Gastrocnemius medialis (tissue), 4 donors: ENCODE data around the gene GNB1L. TPM values are rescaled to one million over a fixed set of nuclear protein-coding genes. Genes with fewer than 3 reads are reported as not detected.

ENCODE experiments used
- ATAC-seq, 2 donors: fragments of 150-250 bp; one replicate each; pipeline ENCODE4 v1.9.1; 2016
- DNase-seq, 2 donors: peaks; one replicate each; pipeline ENCODE4 v3.0.0-alpha.2; 2019
- H3K27ac ChIP-seq, 4 donors: fragments of 200-600 bp; sonication (generic); 1 replicate in 1 of 4; 2 replicates in 3 of 4; pipeline ENCODE4 v1.5.1; 2016 to 2018; ENCODE audit warnings: mild to moderate bottlenecking in 2 of 4, moderate library complexity in 1 of 4
- H3K27me3 ChIP-seq, 3 donors: fragments of 200-600 bp; sonication (generic) in 2 of 3; 1 replicate in 1 of 3; 2 replicates in 2 of 3; pipeline versions ENCODE4 v1.5.1 to v1.6.0; 2016 to 2019; ENCODE audit warnings: mild to moderate bottlenecking in 1 of 3, moderate library complexity in 1 of 3
- H3K36me3 ChIP-seq, 2 donors: fragments of 200-600 bp; sonication (generic) in 1 of 2; one replicate each; pipeline ENCODE4 v1.5.1; 2017 to 2018
- H3K4me1 ChIP-seq, 2 donors: fragments of 200-600 bp; sonication (generic) in 1 of 2; one replicate each; pipeline ENCODE4 v1.5.1; 2016 to 2017; ENCODE audit warnings: mild to moderate bottlenecking in 2 of 2
- H3K4me3 ChIP-seq, 4 donors: fragments of 200-600 bp; sonication (generic) in 3 of 4; 1 replicate in 1 of 4; 2 replicates in 3 of 4; pipeline ENCODE4 v1.5.1; 2016 to 2019; ENCODE audit warnings: mild to moderate bottlenecking in 2 of 4
- H3K9me3 ChIP-seq, 3 donors: fragments of 200-600 bp; sonication (generic) in 2 of 3; 1 replicate in 1 of 3; 2 replicates in 2 of 3; pipeline ENCODE4 v1.5.1; 2016 to 2019
- POLR2A ChIP-seq, 2 donors: fragments of 450-650 bp; IDR thresholded peaks; one replicate each; pipeline ENCODE4 v1.6.1; 2017; ENCODE audit warnings: antibody characterized with exemption in 2 of 2, mild to moderate bottlenecking in 2 of 2, moderate library complexity in 2 of 2
- in situ Hi-C, 4 donors: fragments of 200-750 bp; cut with MboI; loops; one replicate each; pipeline versions ENCODE4 v1.15.0 to v1.8.0; 2017; ENCODE audit warnings: low sequenced_read_pairs in 4 of 4
- intact Hi-C: fragments of 100-400 bp; cut with DNase I; formaldehyde crosslinking; loops from one replicate; pipeline ENCODE4 v1.15.1; 2023; ENCODE audit warnings: low total_unique reads
- total RNA-seq, 4 donors: library from RNA; depleted of rRNA; stranded (reverse); fragments of >200 nt; gene quantifications; one replicate each; pipeline versions ENCODE4 v1.1.0 to v1.2.3, GENCODE V29; 2016
- TF ChIP-seq, protein P1 (sequence below), 5 experiments: fragments of 450-650 bp in 3 of 5; fragments of 200-600 bp in 2 of 5; sonication (generic) in 2 of 5; IDR thresholded peaks in 4 of 5; conservative IDR thresholded peaks in 1 of 5; 1 replicate in 4 of 5; 2 replicates in 1 of 5; pipeline ENCODE4 v1.5.1; 2016 to 2019; ENCODE audit warnings: antibody characterized with exemption in 5 of 5, mild to moderate bottlenecking in 3 of 5, moderate library complexity in 3 of 5

GNB1L gene
- total RNA-seq, 4 donors from 2014 or later, result 4.4 to 9.6 (median 6.7) TPM

DNA sequence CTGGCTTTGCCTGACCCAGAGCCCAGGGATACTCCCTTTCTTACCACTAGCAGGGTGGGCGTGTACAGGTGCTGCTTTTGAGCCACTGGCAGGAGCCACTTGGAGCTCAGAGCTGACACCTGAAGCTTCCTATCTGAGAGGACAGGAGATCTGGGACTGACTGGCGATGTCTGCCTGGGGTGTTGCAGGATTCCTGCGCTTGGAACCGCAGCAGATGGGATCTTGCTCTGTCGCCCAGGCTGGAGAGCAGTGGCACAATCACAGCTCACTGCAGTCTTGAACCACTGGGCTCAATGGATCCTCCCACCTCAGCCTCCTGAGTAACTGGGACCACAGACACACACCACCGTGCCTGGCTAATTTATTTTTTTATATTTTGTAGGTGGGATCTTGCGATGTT is 113.6 kb downstream of the GNB1L start:
- Histone ChIP-seq H3K9me3 (no peaks in the 10 kb centered on the region), H3K27ac (no peak overlapping the region), H3K36me3 (no peaks in the 10 kb centered on the region), H3K27me3 (no peaks in the 10 kb centered on the region), H3K4me3 (no peak overlapping the region), H3K4me1 (peaks cover 15% of the 10 kb centered on the region in 2 donors)
- no peak for ATAC-seq
- TF ChIP-seq, protein P1, sequence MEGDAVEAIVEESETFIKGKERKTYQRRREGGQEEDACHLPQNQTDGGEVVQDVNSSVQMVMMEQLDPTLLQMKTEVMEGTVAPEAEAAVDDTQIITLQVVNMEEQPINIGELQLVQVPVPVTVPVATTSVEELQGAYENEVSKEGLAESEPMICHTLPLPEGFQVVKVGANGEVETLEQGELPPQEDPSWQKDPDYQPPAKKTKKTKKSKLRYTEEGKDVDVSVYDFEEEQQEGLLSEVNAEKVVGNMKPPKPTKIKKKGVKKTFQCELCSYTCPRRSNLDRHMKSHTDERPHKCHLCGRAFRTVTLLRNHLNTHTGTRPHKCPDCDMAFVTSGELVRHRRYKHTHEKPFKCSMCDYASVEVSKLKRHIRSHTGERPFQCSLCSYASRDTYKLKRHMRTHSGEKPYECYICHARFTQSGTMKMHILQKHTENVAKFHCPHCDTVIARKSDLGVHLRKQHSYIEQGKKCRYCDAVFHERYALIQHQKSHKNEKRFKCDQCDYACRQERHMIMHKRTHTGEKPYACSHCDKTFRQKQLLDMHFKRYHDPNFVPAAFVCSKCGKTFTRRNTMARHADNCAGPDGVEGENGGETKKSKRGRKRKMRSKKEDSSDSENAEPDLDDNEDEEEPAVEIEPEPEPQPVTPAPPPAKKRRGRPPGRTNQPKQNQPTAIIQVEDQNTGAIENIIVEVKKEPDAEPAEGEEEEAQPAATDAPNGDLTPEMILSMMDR (IDR thresholded peaks at IDR 0.05 in 4 of 5, conservative IDR thresholded peaks at IDR 0.05 in 1 of 5), result no peak
- TF ChIP-seq POLR2A (IDR thresholded peaks at IDR 0.05), result no peak
- in situ Hi-C loops, result no loop called here
- no peak for DNase-seq
- intact Hi-C loops, result no loop called here

DNA sequence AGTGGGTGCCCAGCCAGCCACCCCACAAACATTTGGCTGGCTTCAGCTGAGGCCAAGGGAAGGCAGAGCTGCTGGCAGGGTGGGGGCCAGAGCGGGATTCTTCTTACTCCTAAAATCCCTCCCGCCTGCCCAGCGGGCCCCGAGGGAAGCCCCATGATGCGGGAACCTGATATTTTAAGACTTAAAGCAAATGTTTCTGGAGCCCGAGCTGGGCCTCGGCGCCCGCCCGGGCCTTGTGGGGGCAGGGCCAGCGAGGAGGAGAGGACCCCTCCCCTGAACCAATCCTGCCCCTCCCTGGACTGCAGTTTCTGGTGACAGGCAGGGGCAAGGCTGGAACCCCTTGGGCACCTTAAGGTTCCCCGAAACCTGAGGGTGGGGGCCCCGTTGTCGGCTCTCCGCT is 114.1 kb downstream of the GNB1L start:
- TF ChIP-seq, protein P1 (IDR thresholded peaks at IDR 0.05 in 4 of 5, conservative IDR thresholded peaks at IDR 0.05 in 1 of 5), result no peak
- no peak for TF ChIP-seq POLR2A (IDR thresholded peaks at IDR 0.05)
- H3K27ac ChIP-seq, result no peak overlapping the region
- DNase-seq (no peak), ATAC-seq (no peak)
- no peaks in the 10 kb centered on the region for H3K27me3 ChIP-seq
- H3K36me3 ChIP-seq, result no peaks in the 10 kb centered on the region
- no peaks in the 10 kb centered on the region for H3K9me3 ChIP-seq
- H3K4me1 ChIP-seq, result peaks cover 10% of the 10 kb centered on the region in 2 donors
- in situ Hi-C loops, result no loop called here
- intact Hi-C loops, result no loop called here
- H3K4me3 ChIP-seq, result no peak overlapping the region

DNA sequence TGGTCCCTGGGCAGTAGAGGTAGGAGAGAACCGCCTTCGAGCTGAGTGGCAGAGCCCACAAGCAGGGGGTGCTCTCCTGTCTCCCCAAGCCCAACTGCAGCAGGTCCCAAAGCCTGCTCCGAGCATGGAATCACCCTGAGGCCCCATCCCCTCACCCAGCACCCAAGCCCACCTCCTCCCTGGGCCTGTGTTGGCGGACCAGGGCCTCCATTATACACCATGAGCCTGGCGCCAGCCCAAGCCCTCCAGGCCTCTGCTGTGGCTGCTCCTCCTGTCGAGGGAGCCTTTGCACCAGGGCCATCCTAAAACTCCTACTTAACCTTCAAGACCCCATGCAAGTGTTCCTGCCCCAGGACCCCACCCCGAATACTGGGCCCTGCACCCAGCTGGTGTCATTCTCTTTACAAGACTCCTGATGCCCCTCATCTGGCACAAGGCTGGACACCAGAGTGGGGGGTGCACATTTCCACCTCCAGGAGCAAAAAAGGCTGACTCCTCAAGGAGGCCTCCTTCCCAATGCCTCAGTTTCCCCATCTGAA is 114.7 kb downstream of the GNB1L start:
- Histone ChIP-seq H3K4me1 (peaks cover 7 to 8% of the 10 kb centered on the region in 2 donors), H3K9me3 (no peaks in the 10 kb centered on the region), H3K27me3 (no peaks in the 10 kb centered on the region), H3K4me3 (no peak overlapping the region), H3K27ac (no peak overlapping the region), H3K36me3 (no peaks in the 10 kb centered on the region)
- TF ChIP-seq POLR2A (IDR thresholded peaks at IDR 0.05), result no peak
- TF ChIP-seq, protein P1 (IDR thresholded peaks at IDR 0.05 in 4 of 5, conservative IDR thresholded peaks at IDR 0.05 in 1 of 5), result no peak
- ATAC-seq (no peak), DNase-seq (no peak)
- in situ Hi-C loops (no loop called here), intact Hi-C loops (no loop called here)

DNA sequence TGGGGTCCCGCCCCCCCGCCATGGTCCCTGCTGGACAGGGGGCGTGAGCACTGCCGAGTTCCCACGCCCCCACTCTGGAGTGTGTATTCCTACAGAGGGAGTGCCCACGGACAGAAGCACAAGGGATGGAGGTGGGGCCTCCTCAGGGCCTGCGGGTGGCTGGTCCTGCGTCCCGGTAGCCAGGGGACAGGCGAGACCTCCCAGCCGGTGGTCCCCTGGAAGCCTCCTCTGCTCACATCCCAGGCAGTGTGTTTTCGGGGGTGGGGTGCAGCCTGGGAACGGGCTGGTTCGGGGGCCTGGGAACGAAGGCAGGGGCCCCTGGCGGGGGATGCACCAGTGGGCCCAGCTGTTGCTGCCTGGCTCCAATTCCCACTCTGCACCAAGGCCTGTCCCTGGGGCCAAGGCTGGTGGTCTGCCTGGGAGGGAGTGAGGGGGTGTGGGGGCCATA is 115.2 kb downstream of the GNB1L start:
- no peak for DNase-seq
- no peak for TF ChIP-seq POLR2A (IDR thresholded peaks at IDR 0.05)
- TF ChIP-seq, protein P1 (IDR thresholded peaks at IDR 0.05 in 4 of 5, conservative IDR thresholded peaks at IDR 0.05 in 1 of 5), result no peak
- ATAC-seq, result no peak
- no peaks in the 10 kb centered on the region for H3K9me3 ChIP-seq
- peaks cover 2 to 3% of the 10 kb centered on the region in 2 donors for H3K4me1 ChIP-seq
- intact Hi-C loops, result no loop called here
- no peaks in the 10 kb centered on the region for H3K36me3 ChIP-seq
- no peaks in the 10 kb centered on the region for H3K27me3 ChIP-seq
- no peak overlapping the region for H3K4me3 ChIP-seq
- no peak overlapping the region for H3K27ac ChIP-seq
- in situ Hi-C loops, result no loop called here
